ENCODE data around the gene FAM234A.

GRCh38 chr16:220021-220420 lies 14.6 kb upstream of the FAM234A start:
- no peak for TF ChIP-seq CTCF (IDR thresholded peaks at IDR 0.05)
- no peak for TF ChIP-seq POLR2A (IDR thresholded peaks at IDR 0.05)

Measured in vagina (tissue), 2 donors.